NT2/D1 (cell line): Measurements from ENCODE around the gene INS.

Experiments used
- SUZ12 ChIP-seq: IDR thresholded peaks from 2 replicates; pipeline ENCODE4 v1.6.1; 2011; ENCODE audit not compliant: insufficient read length, insufficient read depth; ENCODE audit errors: extremely low read depth
- ZNF274 ChIP-seq: IDR thresholded peaks from 2 replicates; pipeline ENCODE4 v1.6.1; 2011; ENCODE audit warnings: mild to moderate bottlenecking, low read depth, low read length

DNA sequence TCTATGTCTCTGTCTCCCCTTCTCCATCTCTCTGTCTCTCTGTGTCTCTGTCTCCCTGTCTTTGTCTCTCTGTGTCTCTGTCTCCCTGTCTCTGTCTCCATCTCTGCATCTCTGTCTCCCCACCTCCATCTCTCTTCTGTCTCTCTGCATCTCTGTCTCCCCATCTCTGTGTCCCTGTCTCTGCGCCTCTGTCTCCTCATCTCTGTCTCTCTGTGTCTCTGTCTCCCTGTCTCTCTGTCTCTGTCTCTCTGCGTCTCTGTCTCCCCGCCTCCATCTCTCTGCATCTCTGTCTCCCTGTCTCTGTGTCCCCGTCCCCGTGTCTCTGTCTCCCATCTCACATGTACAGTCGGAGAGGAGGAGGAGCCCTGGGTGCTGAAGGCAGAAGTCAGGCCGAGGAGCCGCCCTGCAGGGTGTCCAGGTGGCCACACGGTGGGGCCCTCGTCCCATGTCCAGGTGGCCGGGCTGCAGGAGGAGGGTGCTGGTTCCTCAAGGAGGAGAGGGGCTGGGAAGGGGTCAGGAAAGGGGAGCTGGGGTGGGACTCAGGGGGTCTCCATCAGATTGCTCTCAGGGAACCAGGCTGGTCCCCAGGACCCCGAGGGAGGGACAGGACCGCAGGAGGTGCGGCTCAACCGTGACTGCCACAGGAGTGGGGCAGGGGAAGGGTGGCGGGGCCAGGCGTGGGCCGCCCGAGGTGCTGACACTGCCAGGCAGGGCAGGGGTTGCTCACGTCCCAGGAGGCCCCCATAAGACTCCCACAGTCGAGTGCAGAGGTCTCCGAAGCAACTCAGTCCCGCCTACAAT, 36.2 kb upstream of the INS start:
- TF ChIP-seq SUZ12 (no peak), ZNF274 (no peak)
